ENCODE measurements around the gene ABCC1. TPM values are rescaled to one million over a fixed set of nuclear protein-coding genes. Genes with fewer than 3 reads are reported as not detected.

ABCC1 gene
- polyA plus RNA-seq, 1 of the 3 experiments (the other 2 are of a cell fraction), result 23.7 TPM

DNA sequence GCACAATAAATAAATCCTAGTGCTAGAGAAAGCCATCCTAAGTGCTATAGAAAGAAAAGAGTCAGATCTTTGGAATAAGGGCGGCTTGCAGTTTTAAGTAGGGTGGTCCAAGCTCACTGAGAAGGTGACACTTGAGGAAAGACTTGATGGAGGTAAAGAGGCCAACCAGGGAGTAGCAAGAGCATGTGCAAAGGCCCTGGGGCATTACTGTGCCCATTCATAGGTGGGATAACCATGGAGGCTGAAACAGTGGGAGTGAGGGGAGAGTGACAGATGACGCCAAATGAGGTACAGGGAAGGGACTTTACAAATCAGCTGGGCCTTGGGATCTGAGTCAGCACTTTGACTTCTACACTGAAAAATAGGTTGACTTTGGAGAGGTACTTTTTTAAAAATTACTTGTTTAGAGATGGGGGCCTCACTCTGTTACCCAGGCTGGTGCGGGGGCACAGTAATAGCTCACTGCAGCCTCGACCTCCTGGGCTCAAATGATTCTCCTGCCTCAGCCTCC, 115.5 kb downstream of the ABCC1 start:
- H3K27me3 ChIP-seq (ENCODE audit: insufficient read depth), result no peaks in the 10 kb centered on the region
- no peaks in the 10 kb centered on the region for H3K4me1 ChIP-seq (ENCODE audit: control insufficient read depth in 1 of 2, insufficient read depth in 2 of 2, low read depth in 1 of 2, low read length in 1 of 2)
- H3K27ac ChIP-seq (ENCODE audit: low read depth in 2 of 2, low read length in 1 of 2), result no peak overlapping the region
- no peak overlapping the region for H3K4me2 ChIP-seq
- H3K9ac ChIP-seq, result no peak overlapping the region
- H3K9me2 ChIP-seq, result no peaks in the 10 kb centered on the region
- no peak for DNase-seq
- no peak for TF ChIP-seq GABPA (IDR thresholded peaks at IDR 0.05; ENCODE audit: low read depth)
- TF ChIP-seq MEF2A (IDR thresholded peaks at IDR 0.05; ENCODE audit: borderline replicate concordance, low read depth), result no peak
- TF ChIP-seq NFIC (IDR thresholded peaks at IDR 0.05; ENCODE audit: borderline replicate concordance), result no peak
- TF ChIP-seq, protein P1, sequence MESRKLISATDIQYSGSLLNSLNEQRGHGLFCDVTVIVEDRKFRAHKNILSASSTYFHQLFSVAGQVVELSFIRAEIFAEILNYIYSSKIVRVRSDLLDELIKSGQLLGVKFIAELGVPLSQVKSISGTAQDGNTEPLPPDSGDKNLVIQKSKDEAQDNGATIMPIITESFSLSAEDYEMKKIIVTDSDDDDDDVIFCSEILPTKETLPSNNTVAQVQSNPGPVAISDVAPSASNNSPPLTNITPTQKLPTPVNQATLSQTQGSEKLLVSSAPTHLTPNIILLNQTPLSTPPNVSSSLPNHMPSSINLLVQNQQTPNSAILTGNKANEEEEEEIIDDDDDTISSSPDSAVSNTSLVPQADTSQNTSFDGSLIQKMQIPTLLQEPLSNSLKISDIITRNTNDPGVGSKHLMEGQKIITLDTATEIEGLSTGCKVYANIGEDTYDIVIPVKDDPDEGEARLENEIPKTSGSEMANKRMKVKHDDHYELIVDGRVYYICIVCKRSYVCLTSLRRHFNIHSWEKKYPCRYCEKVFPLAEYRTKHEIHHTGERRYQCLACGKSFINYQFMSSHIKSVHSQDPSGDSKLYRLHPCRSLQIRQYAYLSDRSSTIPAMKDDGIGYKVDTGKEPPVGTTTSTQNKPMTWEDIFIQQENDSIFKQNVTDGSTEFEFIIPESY (IDR thresholded peaks at IDR 0.05; ENCODE audit: borderline replicate concordance, low read depth), result no peak
- no peak for TF ChIP-seq TEAD4 (IDR thresholded peaks at IDR 0.05; ENCODE audit: borderline replicate concordance, insufficient read depth)
- no peak for TF ChIP-seq RCOR1 (IDR thresholded peaks at IDR 0.05; ENCODE audit: low read length)
- TF ChIP-seq JUND (IDR thresholded peaks at IDR 0.05), result no peak
- no peak for TF ChIP-seq TAF1 (IDR thresholded peaks at IDR 0.05; ENCODE audit: borderline replicate concordance, low read depth, low read length)
- no peak for TF ChIP-seq RAD21 (IDR thresholded peaks at IDR 0.05; ENCODE audit: low read length)
- TF ChIP-seq CHD2 (IDR thresholded peaks at IDR 0.05; ENCODE audit: low read length, partially characterized antibody), result no peak
- no peak for TF ChIP-seq MXI1 (IDR thresholded peaks at IDR 0.05; ENCODE audit: low read depth, low read length)
- ChIA-PET POLR2A (no interaction called here), CTCF (interaction anchor here (2.3 kb wide), 1 partner anchor 190 kb away, joined by 7 read pairs; no protein-coding TSS in a partner anchor)
- H3K4me3 ChIP-seq (ENCODE audit: low read depth in 2 of 2, low read length in 1 of 2), result no peak overlapping the region
- H4K20me1 ChIP-seq (ENCODE audit: insufficient read depth), result no peaks in the 10 kb centered on the region
- 100% methylated on average over 4 of the region's 4 CpGs for WGBS (ENCODE audit: low lambda C conversion rate)
- H2AFZ ChIP-seq (ENCODE audit: low read depth), result no peak overlapping the region
- peaks cover 0 to 23% of the 10 kb centered on the region in 2 experiments for H3K36me3 ChIP-seq (replicated peaks in 1 of 2; ENCODE audit: control insufficient read depth in 1 of 2, insufficient read depth in 2 of 2, low read length in 1 of 2)
- H3F3A ChIP-seq (replicated peaks; ENCODE audit: insufficient read depth), result peaks cover 4% of the 10 kb centered on the region
- H3K9me3 ChIP-seq, result no peaks in the 10 kb centered on the region
- no peaks in the 10 kb centered on the region for H3K79me2 ChIP-seq (ENCODE audit: insufficient read depth)

GRCh38 chr16:16067127-16067526, 117.7 kb downstream of the ABCC1 start:
- Histone ChIP-seq H3K27ac (ENCODE audit: low read depth in 2 of 2, low read length in 1 of 2) (no peak overlapping the region), H2AFZ (ENCODE audit: low read depth) (no peak overlapping the region), H3K9me2 (no peaks in the 10 kb centered on the region), H3K79me2 (ENCODE audit: insufficient read depth) (no peaks in the 10 kb centered on the region), H3K4me1 (ENCODE audit: control insufficient read depth in 1 of 2, insufficient read depth in 2 of 2, low read depth in 1 of 2, low read length in 1 of 2) (no peaks in the 10 kb centered on the region), H4K20me1 (ENCODE audit: insufficient read depth) (no peaks in the 10 kb centered on the region), H3K4me3 (ENCODE audit: low read depth in 2 of 2, low read length in 1 of 2) (no peak overlapping the region), H3K36me3 (replicated peaks in 1 of 2; ENCODE audit: control insufficient read depth in 1 of 2, insufficient read depth in 2 of 2, low read length in 1 of 2) (peaks cover 0 to 18% of the 10 kb centered on the region in 2 experiments), H3K9ac (no peak overlapping the region), H3K4me2 (no peak overlapping the region), H3K9me3 (no peaks in the 10 kb centered on the region), H3K27me3 (ENCODE audit: insufficient read depth) (no peaks in the 10 kb centered on the region), H3F3A (replicated peaks; ENCODE audit: insufficient read depth) (peaks cover 6% of the 10 kb centered on the region)
- 89% methylated on average over 13 of the region's 13 CpGs for WGBS (ENCODE audit: low lambda C conversion rate)
- TF ChIP-seq CTCF (IDR thresholded peaks at IDR 0.05), result no peak
- TF ChIP-seq MEF2A (IDR thresholded peaks at IDR 0.05; ENCODE audit: borderline replicate concordance, low read depth), result no peak
- TF ChIP-seq MAX (IDR thresholded peaks at IDR 0.05; ENCODE audit: low read depth), result no peak
- no peak for DNase-seq
- CTCF ChIA-PET, result no interaction called here
- POLR2A ChIA-PET, result no interaction called here

Data from SK-N-SH (cell line).